NB4 (cell line): ENCODE measurements around the gene CCL21.

Source experiments
- CTCF ChIP-seq: IDR thresholded peaks from one replicate; pipeline ENCODE4 v1.5.1; 2012; ENCODE audit warnings: low read depth, low read length
- MYC ChIP-seq: IDR thresholded peaks from 2 replicates; pipeline ENCODE4 v1.6.1; 2011; ENCODE audit warnings: low read depth, low read length
- POLR2A ChIP-seq: IDR thresholded peaks from 2 replicates; pipeline ENCODE4 v1.6.1; 2011; ENCODE audit warnings: mild to moderate bottlenecking; ENCODE audit not compliant: insufficient read length; ENCODE audit errors: extremely low read depth
- TF ChIP-seq, protein P1 (sequence below): IDR thresholded peaks from 2 replicates; pipeline ENCODE4 v1.6.1; 2011; ENCODE audit warnings: low read depth, low read length

- TF ChIP-seq CTCF, result no peak
- no peak for TF ChIP-seq POLR2A
- TF ChIP-seq, protein P1, sequence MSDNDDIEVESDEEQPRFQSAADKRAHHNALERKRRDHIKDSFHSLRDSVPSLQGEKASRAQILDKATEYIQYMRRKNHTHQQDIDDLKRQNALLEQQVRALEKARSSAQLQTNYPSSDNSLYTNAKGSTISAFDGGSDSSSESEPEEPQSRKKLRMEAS, result no peak
- no peak for TF ChIP-seq MYC
These were observed 23.2 kb downstream of the CCL21 start for GRCh38 chr9:34686732-34687131.
